22Rv1 (cell line): ENCODE results near the gene C6orf62.

Source experiments
- CTCF ChIP-seq: fragments of 450-650 bp; IDR thresholded peaks from 2 replicates; pipeline ENCODE4 v1.5.1; 2017; ENCODE audit warnings: mild to moderate bottlenecking
- ZFX ChIP-seq: fragments of 450-650 bp; IDR thresholded peaks from 2 replicates; pipeline ENCODE4 v1.6.1; 2017; ENCODE audit warnings: antibody characterized with exemption, borderline replicate concordance

- TF ChIP-seq CTCF (no peak), ZFX (no peak)
Measured at GRCh38 chr6:24686946-24687345, 32.0 kb downstream of the C6orf62 start.
